Activated CD4-positive, alpha-beta T cell treated with anti-CD3 and anti-CD28 coated beads, Interleukin-10, Interleukin-2, amounts not matched to agents 100 ng/mL and 50 ng/mL, durations not matched to agents 16 hours and 8 hours (primary cell): ENCODE data around the gene C16orf90.
"Not testable (repeated sequence)": the region's sequence is repeated elsewhere in the genome, so short reads cannot be mapped to it uniquely, and the experiment has no call there.

Experiments used
- DNase-seq: peaks from one replicate; pipeline ENCODE4 v3.0.0-alpha.2; 2020

Gene C16orf90

GRCh38 chr16:3511286-3512180, 16.2 kb upstream of the C16orf90 start:
- no peak for DNase-seq

- DNase-seq = no peak
Measured at GRCh38 chr16:3510416-3510815, 15.1 kb upstream of the C16orf90 start.

DNA sequence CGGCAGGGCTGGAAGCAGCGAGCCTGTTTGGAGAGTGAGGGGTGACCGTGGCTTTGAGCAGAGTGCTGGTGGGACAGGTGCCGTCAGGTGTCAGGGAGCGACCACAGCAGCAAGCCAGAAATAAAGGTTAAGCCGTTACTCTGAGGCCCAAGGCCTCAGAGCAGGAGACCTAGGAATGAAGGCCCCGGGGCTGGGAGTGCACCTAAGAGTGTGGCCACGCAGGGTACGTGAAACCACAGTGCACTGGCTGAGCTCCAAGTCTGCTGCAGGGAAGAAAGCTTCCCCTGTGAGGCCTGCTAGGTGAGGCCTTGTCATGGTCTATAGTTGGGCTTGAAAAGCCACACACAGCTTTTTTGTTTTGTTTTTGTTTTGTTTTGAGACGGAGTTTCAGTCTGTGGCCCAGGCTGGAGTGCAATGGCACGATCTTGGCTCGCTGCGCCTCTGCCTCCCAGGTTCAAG, 14.2 kb upstream of the C16orf90 start:
- DNase-seq = peak; percentile 84

DNA sequence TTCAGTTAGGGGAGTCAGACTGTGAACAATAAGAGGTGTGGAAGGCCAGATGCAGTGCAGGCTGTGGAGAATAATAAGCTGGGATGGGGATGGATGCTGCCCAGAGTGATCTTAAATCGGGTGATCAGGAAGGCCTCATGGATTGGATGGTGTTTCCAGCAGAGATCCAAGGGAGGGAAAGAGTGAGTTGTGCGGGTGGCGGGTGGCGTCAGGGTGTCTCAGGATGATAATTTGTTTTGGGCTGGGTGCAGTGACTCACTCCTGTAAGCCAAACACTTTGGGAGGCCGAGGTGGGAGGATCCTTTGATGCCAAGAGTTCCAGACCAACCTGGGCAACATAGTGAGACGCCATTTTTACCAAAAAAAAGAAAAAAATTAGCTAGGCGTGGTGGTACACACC, 13.4 kb upstream of the C16orf90 start:
- DNase-seq = no peak

DNA sequence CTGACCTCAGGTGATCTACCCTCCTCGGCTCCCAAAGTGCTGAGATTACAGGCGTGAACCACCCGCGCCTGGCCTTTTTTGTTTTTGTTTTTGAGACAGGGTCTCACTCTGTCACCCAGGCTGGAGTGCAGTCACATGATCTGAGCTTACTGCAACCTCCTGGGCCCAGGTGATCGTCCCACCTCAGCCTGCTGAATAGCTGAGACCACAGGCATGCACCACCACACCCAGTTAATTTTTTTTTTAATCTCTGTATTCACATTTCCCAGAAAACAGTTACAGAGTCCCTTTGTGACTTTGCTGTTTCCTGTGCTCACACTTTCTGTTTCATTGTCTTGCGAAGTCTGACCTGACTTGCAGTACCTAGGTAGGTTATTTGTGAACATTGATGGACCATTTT, 8.2 kb upstream of the C16orf90 start:
- DNase-seq = peak; percentile 79

DNA sequence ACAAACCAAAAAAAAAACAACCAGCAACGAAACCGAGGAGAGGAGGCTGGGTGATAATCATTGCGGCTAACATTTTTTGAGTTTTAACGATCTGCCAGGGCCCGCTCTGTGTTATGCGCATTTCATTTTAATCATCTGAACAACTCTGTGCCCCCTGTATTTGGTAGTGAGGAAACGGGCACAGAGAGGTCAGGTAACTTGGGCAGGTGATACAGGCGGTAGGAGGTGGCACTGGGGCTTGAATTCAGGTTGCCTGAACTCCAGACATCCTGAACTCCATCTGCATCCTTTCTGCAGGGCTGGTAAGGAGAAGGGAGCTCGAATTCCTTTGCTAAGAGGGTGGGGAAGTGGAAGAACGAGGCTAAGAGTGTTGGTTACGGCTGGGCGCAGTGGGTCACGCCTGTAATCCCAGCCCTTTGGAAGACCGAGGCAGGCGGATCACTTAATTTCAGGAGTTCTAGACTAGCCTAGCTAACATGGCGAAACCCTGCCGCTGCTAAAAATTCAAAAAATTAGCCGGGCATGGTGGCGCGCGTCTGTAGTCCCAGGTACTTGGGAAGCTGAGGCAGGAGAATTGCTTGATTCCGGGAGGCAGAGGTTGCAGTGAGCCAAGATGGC, 6.6 kb upstream of the C16orf90 start:
- DNase-seq = no peak

DNA sequence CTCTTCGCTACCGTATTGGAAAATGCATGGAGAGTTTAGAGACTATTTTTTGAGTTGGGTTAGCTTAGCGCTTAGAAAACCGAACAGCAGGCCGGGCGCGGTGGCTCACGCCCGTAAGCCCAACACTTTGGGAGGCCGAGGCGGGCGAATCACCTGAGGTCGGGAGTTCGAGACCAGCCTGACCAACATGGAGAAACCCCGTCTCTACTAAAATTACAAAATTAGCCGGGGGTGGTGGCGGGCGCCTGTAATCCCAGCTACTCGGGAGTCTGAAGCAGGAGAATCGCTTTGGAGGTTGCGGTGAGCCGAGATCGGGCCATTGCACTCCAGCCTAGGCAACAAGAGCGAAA, 6.1 kb upstream of the C16orf90 start:
- not testable (repeated sequence) for DNase-seq

DNA sequence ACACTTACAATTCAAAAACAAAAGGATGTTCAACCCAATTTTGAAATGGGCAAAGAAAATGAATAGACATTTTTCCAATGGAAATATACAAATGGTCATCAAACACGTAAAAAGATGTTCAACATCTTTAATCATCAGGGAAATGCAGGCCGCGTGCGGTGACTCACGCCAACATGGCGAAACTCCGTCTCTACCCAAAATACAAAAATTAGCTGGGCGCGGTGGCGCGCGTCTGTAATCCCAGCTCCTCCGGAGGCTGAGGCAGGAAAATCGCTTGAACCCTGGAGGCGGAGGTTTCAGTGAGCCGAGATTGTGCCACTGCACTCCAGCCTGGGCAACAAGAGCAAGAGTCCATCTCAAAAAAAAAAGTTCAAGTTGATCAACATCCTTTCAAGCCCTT, 3.7 kb upstream of the C16orf90 start:
- DNase-seq = no peak

GRCh38 chr16:3497771-3498170, 2.5 kb upstream of the C16orf90 start:
- DNase-seq = no peak

- DNase-seq = no peak
Measured at GRCh38 chr16:3496386-3496785, 1.1 kb upstream of the C16orf90 start.

GRCh38 chr16:3494386-3494973, 809 bp downstream of the C16orf90 start:
- no peak for DNase-seq

DNA sequence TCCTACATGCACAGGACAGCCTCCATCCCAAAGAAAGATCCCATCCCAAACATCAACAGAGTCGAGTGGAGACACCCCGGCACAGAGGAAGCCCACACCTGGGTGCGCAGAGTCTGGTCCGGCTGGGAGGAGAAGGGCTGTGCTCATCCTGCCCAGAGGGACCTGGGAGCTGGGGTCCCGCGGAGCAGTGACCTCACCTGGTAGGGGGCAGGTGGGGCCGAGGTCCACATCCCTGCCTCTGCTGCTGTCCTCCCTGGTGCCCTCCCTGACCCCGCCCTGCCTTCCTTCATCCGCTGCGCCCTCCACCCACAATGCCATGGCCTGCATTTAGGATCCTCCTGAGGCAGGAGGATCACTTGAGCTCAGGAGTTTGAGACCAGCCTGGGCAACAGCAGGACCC, 2.9 kb downstream of the C16orf90 start:
- no peak for DNase-seq

DNA sequence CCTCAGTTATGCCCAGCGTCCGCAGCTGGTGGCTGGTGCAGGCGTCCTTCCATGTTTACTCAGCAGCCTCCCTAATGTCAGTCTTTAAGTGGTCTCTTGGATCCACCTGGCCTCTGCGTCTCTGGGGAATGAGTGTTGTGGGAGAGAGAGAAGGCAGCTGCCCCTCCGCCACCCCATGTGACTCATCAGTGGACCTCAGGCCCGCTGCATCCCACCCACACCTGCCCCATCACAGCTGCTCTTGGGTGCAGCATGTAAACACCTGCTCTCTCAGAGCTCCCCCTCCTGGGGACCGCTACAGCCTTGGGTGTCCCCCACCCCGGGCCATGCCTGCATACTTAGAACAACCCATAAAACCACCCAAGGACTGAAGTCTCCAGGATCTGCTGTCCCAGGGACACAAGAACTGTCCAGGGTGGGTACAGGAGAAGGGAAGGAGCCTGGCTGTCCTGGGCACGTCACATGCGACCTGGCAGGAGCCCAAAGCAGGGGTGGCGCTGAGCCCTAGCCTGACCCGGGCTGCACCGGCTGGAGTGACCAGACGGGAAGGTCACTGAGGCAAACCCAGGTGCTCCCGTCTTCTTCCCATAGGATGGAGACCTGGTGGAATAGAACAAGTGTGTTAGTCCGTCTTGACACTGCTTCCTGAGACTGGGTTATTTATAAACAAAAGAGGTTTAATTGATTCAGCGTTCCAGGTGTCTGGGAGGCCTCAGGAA, 4.2 kb downstream of the C16orf90 start:
- no peak for DNase-seq

- DNase-seq = no peak
Measured at GRCh38 chr16:3488801-3489200, 6.5 kb downstream of the C16orf90 start.

DNA sequence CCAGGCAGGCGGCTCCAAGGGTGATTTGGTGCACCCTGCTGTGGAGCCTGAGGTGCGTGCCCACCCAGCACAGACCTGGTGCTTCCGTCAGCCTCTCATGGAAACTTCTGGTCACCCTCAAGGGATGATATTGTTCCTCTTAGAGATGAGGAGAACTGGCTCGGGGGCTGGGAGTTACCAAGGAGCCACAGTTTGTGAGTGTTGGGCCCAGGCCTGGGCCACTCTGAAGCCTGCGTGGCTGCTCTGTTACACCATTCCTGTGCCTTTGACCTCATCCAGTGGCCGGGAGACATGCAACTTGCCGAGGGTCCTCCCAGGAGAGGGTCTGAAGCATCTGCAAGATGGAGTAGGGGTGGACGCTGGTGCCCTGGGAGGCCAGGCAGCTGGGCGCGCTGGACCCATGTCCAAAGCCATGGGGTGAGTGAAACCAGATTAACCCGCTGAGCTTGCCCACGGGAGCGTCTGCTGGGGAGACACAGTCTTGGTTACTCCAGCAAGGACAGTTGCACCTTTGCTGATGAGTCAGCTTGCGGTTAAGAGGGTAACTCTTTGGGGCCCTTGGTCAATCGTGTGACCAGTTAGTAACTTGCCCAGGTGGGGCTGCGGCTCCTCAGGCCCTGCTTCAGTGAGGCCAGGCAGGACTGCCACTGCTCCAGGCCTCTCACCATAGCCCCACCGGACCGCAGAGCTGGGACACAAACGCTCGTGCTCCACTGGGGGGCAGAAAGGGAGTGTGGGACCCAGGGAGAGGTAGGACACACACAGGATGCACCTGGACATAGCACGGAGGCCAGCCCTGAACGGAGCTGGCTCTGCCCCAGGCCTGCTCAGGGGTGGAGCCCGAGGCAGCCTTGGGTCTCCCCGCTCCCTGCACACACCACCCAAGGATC, 7.5 kb downstream of the C16orf90 start:
- no peak for DNase-seq

DNA sequence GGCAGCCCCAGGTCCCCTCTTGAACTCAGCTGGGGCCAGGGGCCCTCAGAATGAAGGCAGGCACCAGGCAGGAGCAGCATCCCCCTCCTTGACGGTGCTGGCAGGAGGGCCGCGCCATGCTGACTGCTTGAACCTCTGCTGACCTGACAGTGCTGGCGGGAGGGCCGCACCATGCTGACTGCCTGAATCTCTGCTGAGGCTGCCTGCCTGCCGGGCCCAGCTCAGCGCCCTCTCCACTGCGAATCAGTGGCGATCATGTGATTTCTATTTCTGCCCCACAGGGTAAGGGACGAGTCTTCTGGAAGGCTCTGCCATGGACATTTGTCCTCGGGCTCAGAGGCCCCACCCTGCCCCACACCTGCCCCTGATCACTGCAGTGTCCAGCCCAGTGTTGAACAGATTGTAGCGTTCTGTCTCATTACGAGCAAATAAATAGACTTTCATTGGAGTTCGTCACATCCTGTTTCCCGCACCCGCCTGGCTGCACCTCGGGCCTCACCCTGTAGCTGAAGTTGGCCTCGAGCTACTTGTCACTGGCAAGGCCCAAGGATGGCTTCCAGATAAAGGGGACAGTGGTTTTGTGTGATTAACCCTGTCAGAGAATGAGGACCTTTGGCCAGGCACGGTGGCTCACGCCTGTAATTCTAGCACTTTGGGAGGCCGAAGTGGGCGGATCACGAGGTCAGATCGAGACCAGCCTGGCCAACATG, 8.6 kb downstream of the C16orf90 start:
- DNase-seq = no peak

- DNase-seq = no peak
Measured at GRCh38 chr16:3485821-3486505, 9.3 kb downstream of the C16orf90 start.

GRCh38 chr16:3485097-3485745, 10.1 kb downstream of the C16orf90 start:
- DNase-seq = no peak

DNA sequence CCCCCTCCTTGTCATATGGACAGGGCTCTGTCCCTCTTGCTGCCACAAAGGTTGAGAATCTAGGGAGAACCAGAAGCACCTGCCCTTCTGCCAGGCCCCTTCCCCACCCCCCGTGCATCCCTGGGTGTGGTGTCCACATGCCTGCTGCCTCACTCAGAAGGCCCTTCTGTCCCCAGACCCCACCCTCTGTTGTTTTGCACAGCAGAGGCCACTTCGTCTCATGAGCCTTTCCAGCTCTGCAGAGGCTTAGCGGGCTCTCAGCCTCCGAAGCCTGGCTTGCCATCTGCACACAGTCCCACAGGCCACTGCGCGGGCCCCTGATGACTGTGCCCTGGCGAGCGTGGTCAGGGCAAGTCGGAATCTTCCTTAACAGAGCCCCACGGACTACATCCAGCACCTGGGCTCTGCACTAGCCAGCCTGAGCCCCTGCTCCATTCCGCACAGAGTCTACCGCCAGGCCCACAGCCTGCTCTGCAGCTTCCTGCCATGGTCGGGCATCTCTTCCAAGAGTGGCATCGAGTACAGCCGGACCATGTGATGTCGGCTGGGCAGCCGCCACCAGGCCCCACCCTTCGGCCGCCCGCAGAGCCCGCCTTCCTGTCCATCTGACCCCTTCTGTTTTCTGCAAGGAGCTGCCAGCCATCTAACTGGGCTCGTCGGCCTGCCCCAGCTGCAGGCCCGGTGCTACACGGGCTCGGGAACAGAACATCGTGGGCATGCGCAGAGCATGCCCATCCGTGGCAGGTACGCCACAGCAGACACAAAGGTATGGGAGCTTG, 10.8 kb downstream of the C16orf90 start:
- DNase-seq = no peak
